ENCODE data around the gene RHOXF1. TPM values are rescaled to one million over a fixed set of nuclear protein-coding genes. Genes with fewer than 3 reads are reported as not detected.
"Not testable (repeated sequence)": the region's sequence is repeated elsewhere in the genome, so short reads cannot be mapped to it uniquely, and the experiment has no call there.

RHOXF1 gene
- not detected in 2 replicates for total RNA-seq (2014; rRNA removed; shearing (Covaris generic))

GRCh38 chrX:120115438-120115963, at the start of gene RHOXF1:
Gene RHOXF1 (minus strand): TSS chrX:120115913. CDS start chrX:120115862, 51 bp downstream.
- no peak for DNase-seq (ENCODE audit: low read depth)

GRCh38 chrX:120159086-120159485, 43.4 kb upstream of the RHOXF1 start:
- not testable (repeated sequence) for DNase-seq (ENCODE audit: low read depth)

GRCh38 chrX:120158313-120158712, 42.6 kb upstream of the RHOXF1 start, which contains the start of gene RHOXF2:
Gene RHOXF2 (plus strand): TSS chrX:120158613. CDS start chrX:120158751, 138 bp downstream.
- not testable (repeated sequence) for DNase-seq (ENCODE audit: low read depth)

- not testable (repeated sequence) for DNase-seq (ENCODE audit: low read depth)
These were observed 34.5 kb upstream of the RHOXF1 start for GRCh38 chrX:120150109-120150744.

- no peak for DNase-seq (ENCODE audit: low read depth)
These were observed 31.8 kb upstream of the RHOXF1 start for GRCh38 chrX:120147537-120147936.

- DNase-seq (ENCODE audit: low read depth) = not testable (repeated sequence)
These were observed 30.6 kb upstream of the RHOXF1 start for GRCh38 chrX:120146323-120146722.

- DNase-seq (ENCODE audit: low read depth) = no peak
These were observed 29.7 kb upstream of the RHOXF1 start for GRCh38 chrX:120145295-120145925.

GRCh38 chrX:120144178-120144844, 28.6 kb upstream of the RHOXF1 start:
- no peak for DNase-seq (ENCODE audit: low read depth)

GRCh38 chrX:120140293-120140981, 24.7 kb upstream of the RHOXF1 start:
- DNase-seq (ENCODE audit: low read depth) = no peak

- DNase-seq (ENCODE audit: low read depth) = no peak
These were observed 21.7 kb upstream of the RHOXF1 start for GRCh38 chrX:120137439-120137838.

GRCh38 chrX:120136840-120137239, 21.1 kb upstream of the RHOXF1 start:
- no peak for DNase-seq (ENCODE audit: low read depth)

GRCh38 chrX:120136128-120136527, 20.4 kb upstream of the RHOXF1 start:
- no peak for DNase-seq (ENCODE audit: low read depth)

GRCh38 chrX:120128306-120128846, 12.7 kb upstream of the RHOXF1 start:
- DNase-seq (ENCODE audit: low read depth) = not testable (repeated sequence)

GRCh38 chrX:120125444-120125843, 9.7 kb upstream of the RHOXF1 start:
- peak; percentile 29 for DNase-seq (ENCODE audit: low read depth)

GRCh38 chrX:120120223-120120622, 4.5 kb upstream of the RHOXF1 start:
- peak; percentile 34 for DNase-seq (ENCODE audit: low read depth)

GRCh38 chrX:120111611-120112010, 4.1 kb downstream of the RHOXF1 start:
- no peak for DNase-seq (ENCODE audit: low read depth)

GRCh38 chrX:120109378-120109777, 6.3 kb downstream of the RHOXF1 start:
- DNase-seq (ENCODE audit: low read depth) = no peak

GRCh38 chrX:120104707-120105106, 11.0 kb downstream of the RHOXF1 start:
- not testable (repeated sequence) for DNase-seq (ENCODE audit: low read depth)

GRCh38 chrX:120101057-120101456, 14.7 kb downstream of the RHOXF1 start:
- DNase-seq (ENCODE audit: low read depth) = not testable (repeated sequence)

- DNase-seq (ENCODE audit: low read depth) = no peak
These were observed 25.5 kb downstream of the RHOXF1 start for GRCh38 chrX:120090208-120090607.

- DNase-seq (ENCODE audit: low read depth) = peak; percentile 2
These were observed 28.3 kb downstream of the RHOXF1 start for GRCh38 chrX:120087289-120088017.
